Activated T-cell treated with anti-CD3 and anti-CD28 coated beads for 48 hours (primary cell): Measurements from ENCODE around the gene LAMB4.

Experiments used
- DNase-seq: peaks from one replicate; pipeline ENCODE4 v3.0.0-alpha.2; 2020; ENCODE audit warnings: low read depth

Gene LAMB4, protein sequence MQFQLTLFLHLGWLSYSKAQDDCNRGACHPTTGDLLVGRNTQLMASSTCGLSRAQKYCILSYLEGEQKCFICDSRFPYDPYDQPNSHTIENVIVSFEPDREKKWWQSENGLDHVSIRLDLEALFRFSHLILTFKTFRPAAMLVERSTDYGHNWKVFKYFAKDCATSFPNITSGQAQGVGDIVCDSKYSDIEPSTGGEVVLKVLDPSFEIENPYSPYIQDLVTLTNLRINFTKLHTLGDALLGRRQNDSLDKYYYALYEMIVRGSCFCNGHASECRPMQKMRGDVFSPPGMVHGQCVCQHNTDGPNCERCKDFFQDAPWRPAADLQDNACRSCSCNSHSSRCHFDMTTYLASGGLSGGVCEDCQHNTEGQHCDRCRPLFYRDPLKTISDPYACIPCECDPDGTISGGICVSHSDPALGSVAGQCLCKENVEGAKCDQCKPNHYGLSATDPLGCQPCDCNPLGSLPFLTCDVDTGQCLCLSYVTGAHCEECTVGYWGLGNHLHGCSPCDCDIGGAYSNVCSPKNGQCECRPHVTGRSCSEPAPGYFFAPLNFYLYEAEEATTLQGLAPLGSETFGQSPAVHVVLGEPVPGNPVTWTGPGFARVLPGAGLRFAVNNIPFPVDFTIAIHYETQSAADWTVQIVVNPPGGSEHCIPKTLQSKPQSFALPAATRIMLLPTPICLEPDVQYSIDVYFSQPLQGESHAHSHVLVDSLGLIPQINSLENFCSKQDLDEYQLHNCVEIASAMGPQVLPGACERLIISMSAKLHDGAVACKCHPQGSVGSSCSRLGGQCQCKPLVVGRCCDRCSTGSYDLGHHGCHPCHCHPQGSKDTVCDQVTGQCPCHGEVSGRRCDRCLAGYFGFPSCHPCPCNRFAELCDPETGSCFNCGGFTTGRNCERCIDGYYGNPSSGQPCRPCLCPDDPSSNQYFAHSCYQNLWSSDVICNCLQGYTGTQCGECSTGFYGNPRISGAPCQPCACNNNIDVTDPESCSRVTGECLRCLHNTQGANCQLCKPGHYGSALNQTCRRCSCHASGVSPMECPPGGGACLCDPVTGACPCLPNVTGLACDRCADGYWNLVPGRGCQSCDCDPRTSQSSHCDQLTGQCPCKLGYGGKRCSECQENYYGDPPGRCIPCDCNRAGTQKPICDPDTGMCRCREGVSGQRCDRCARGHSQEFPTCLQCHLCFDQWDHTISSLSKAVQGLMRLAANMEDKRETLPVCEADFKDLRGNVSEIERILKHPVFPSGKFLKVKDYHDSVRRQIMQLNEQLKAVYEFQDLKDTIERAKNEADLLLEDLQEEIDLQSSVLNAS (N-terminal part only)

GRCh38 chr7:108130261-108130660 is at the start of gene LAMB4:
TSS of gene LAMB4 (minus strand) at chr7:108130361. CDS start at chr7:108123164, 7,197 bp downstream.
- DNase-seq: no peak

GRCh38 chr7:108178398-108178797 is 48.2 kb upstream of the LAMB4 start:
- DNase-seq: no peak

DNA sequence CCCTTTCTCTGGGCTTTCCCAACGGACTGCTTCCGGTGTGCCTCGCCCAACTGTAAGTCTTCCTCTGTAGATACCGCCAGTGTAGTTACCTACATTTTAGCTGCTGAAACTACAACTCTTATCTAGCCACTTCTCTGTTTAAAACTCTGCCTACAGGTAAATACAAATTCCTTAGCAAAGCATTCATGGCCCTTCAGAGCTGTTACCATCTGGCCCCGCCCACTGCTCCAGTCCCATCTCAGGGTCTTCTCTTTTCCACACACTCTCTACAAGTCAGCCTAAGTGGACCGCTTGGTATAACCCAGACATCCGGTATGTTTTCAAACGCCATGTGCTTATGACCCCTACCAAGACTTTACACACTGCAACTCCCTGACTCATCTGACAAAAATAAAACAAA is 41.0 kb upstream of the LAMB4 start:
- DNase-seq: no peak

DNA sequence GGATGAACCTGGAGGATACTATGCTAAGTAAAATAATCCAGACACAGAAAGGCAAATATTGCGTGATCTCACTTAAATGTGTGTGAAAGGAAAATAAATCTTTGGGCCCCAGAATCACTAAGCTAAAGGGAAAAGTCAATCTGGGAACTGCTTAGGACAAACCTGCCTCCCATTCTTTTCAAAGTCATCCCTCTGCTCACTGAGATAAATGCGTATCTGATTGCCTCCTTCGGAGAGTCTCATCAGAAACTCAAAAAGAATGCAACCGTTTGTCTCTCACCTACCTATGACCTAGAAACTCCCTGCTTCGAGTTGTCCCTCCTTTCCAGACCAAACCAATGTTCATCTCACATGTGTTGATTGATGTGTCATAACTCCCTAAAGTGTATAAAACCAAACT is 40.1 kb upstream of the LAMB4 start:
- no peak for DNase-seq

GRCh38 chr7:108167460-108167859 is 37.3 kb upstream of the LAMB4 start:
- DNase-seq: no peak

DNA sequence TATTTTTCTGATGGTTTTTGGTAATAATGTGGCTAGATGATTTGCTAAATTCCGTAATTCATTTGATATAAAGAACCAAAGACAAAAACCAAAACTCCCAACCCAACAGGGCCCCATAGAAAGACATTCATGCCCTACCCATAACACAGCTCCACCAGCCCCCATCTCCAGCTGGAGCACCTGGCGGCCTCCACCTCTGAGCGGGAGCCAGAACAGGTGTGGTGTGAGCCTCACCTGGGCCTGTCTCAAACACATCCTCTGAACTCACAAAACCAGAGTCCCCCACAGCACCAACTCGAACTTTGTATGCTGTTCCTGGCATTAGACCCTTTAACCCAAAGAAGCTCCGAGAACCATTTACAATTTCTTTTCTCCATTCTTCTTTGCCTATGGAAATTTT is 36.5 kb upstream of the LAMB4 start:
- DNase-seq: no peak

DNA sequence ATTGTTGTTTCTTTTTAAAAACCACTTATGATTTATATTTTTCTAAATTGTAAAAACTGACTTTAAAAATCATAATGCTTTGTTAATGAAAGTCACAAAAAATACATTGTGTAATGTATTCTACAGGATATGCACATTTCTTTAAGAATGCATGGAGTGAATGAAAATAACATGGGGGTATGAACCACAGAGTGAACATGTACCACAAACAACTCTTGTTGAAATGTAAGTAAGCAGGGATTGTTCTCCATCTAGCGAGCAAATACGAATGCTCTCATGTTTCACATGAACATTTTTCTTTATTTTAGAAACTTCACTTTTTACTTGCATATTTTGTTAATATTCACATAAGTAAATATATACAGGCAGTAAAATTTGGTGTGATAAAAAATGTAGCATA is 35.6 kb upstream of the LAMB4 start:
- no peak for DNase-seq

DNA sequence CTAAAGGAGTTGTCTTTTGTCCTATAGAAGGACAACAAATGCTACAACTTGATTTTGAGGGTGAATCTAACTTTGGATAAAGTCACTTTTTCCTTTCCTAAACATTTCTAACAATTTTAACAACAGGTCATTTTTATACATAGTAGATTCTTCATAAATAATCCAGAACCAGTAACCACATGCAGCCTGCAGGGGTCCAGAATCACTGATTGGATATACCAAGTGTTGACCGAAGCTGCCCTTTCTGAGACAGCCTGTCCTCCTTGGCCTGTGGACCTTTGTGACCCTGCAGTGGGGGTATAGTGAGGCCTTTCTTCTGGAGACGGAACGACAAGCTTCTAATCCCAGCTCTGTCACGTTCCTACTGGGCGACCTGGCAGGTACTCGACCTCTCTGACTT is 34.8 kb upstream of the LAMB4 start:
- no peak for DNase-seq

GRCh38 chr7:108164342-108164741 is 34.2 kb upstream of the LAMB4 start:
- no peak for DNase-seq

DNA sequence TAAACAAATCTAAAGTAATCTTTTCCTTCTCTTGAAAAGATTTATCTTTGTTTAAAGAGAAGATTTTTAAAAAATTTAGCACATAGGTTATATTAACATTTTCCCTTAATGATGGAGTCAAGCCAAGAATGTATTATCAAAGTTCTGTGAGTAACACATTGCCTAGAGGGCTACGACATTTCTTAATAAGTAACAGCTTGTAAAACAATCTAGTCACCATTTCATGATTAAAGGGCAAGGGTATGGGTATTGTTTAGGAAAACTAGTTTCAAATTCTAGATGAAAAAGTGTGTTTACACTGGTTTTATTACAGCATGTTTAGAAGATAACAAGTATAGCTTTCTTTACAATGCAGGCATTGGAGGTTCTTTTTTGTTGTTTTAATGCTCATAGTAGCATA is 28.6 kb upstream of the LAMB4 start:
- no peak for DNase-seq

GRCh38 chr7:108157606-108158335 is 27.6 kb upstream of the LAMB4 start:
- no peak for DNase-seq

DNA sequence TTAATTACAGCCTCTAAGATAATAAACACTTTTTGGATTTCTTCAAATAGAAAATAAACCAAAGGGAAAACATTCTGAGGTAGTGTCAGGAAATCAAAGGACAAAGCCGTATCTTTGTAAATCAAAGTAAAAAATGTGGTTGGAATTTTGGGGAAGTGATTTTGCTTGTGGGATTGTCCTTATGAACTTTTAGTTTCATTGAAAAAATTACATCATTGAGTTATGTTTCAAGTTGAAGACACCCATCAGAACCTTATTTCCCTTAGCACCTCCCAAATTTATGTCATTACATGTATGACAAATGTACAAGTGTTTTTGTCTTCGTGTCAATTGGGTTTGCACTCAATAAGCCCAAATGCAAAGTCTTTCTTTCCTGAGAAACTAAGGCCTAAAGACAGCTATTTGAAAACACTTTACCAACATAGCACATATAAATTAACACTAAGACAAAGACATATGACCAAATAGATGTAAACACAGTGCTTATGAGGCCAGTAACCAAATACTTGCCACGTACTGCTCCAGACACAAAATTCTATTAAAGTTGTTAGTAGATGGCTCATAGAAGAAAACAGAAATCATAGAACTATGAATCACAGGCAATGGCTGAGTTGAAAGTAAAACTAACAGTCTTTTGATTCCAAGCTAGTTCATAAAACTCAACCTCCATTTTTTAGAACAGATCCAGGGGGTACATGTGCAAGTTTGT is 26.9 kb upstream of the LAMB4 start:
- DNase-seq: no peak

DNA sequence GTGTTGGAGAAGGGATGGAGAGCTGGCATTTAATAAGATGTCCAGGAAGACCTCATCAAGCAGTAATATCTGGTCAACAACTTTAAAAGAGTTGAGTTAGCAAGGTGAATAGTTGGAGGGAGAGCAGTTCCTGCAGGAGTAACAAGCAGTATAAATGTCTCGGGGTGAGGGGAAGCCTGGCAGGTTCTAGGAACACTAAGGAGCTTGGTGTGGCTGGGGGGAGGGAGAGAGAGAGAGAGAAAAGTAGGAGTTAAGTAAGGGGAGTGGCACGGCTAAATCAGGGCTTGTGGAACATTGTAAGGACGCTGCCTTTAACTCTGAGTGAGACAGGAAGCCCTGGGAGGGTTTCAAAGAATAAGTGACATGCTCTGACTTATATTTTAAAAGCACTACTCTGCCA is 22.0 kb upstream of the LAMB4 start:
- DNase-seq: no peak

DNA sequence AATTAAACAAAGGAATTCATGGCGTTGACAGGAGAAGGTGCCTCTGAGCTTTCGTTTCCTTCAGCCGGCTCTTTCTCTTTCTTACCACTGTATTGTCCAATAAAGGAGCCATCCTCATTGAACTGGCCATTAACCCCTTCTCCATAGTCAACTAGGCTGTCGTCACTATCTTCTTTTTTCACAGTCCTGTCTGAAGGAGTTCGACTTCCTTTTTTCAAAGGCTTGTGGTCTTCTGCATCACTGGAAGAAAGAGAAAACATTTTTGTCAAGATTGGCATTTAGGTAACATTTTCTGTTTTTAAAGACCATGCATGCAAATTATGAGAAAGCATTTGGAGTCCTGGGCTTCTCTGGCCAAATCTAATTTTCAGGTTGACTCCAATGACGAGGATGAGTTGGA is 19.7 kb upstream of the LAMB4 start:
- no peak for DNase-seq

DNA sequence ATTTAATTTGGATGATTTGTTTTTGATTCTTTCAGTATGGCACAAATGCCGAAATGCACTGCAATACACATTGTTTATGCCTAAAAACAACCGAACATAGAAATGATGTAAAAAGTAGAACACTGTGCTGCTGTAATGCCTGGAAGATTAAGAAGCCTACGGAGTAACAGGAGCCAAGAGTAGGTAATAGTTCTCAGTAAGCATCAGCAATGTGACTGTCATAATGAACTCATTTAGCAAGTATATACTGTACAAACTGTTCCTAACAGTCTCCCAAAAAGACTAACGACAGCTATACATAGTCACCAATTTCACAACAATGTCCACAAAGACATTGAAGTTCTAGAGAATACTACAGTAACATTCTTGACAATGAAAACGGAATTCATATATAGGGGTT is 19.0 kb upstream of the LAMB4 start:
- no peak for DNase-seq

DNA sequence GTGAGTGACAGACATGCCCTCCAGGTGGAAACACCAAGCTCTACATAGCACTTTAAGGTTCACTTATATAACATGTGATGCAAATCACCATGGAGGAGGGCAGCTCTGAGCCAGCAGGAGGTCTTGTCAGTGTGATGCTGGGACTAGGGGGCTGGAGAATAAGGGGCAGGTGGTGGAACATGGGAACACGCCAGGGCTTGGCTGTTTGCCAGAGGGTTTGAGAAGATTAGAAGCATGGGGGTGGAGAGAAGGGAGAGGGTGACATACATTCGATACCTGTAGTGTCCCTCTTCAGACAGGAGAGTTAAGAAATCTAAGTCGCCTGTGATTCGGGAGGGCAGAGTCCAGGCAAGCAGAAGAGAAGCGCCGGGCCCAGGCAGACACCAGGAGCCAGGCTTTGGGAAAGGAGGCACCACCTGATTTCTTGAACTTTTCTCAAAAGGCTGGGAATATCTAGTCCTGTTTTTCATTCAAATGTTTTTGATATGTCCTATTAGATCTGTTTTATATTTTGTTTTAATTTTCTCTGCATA is 16.9 kb upstream of the LAMB4 start:
- no peak for DNase-seq

DNA sequence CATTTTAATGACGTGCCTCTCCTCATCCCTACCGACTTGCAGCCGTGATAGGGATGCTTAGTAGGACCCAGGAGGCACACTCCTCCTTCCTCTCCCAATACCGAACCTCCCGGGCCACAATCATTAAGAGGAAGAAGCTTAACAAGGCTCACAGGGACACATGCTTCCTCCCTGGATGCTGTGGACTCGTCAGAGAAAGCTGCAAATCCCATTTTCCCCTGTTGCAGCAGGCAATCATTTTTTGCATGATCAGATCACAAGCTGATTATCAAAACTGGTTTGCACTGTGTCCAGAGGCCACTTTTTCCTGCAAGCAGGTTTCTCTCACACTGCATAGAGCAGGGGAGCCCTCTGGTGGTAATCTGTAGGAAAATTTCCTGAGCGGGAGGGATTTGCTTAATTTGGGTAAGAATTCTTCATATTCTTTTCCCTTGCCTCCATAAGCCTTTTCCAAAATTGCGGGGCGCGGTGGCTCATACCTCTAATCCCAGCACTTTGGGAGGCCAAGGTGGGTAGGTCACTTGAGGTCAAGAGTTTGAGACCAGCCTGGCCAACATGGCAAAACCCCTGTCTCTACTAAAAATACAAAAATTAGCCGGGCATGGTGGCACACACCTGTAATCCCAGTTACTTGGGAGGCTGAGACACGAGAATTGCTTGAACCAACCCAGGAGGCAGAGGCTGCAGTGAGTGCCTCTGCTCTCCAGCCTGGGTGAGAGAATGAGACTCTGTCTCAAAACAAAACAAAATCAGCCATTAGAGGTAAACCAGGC is 16.1 kb upstream of the LAMB4 start:
- peak; percentile 32 for DNase-seq

- DNase-seq: no peak
Measured at GRCh38 chr7:108145401-108145800, 15.2 kb upstream of the LAMB4 start.

DNA sequence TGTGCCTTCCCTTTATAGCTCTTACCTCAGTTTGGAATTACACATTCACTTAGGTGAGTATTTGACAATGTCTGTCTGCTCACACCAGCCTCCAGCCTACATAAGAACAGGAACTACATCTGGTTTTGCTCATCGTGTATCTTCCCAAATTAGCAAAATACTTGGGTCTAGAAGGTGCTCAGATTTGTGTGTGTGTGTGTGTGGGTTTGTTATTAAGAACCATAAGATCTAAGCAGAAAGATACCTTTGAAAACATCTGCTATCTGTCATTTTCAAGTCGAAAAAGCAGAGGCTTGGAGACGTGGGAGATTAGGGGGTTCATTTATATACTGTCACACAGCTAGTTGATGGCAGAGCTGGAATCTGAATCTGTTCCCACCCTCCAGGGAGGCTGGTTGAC is 14.8 kb upstream of the LAMB4 start:
- no peak for DNase-seq
